HepG2 (cell line): ENCODE measurements around the gene RPF1. TPM values are rescaled to one million over a fixed set of nuclear protein-coding genes. Genes with fewer than 3 reads are reported as not detected.
"Not testable (repeated sequence)": the region's sequence is repeated elsewhere in the genome, so short reads cannot be mapped to it uniquely, and the experiment has no call there.

Experiments used
- ATAC-seq: fragments of 200-7000 bp; cut with Tn5 transposase; 3 replicates; pipeline ENCODE4 v1.9.1; 2020; ENCODE audit warnings: mild to moderate bottlenecking, moderate library complexity
- BruUV-seq: library from RNA; stranded (reverse); fragments of 400-500 nt; replicated peaks from 2 replicates; lab custom pipeline; 2021; lab: Mats Ljungman, UMichigan
- CTCF ChIA-PET: fragments of 300-600 bp; formaldehyde crosslinking; extraction: SDS; loops from one replicate; lab custom pipeline; 2021; ENCODE audit warnings: low total read pairs, inconsistent platforms, low intra/inter-chr PET ratio; lab: Yijun Ruan, JAX
- POLR2A ChIA-PET: fragments of 350-600 bp; sonication (Branson Sonifier 250); formaldehyde crosslinking; loops from one replicate; lab custom pipeline; 2020; ENCODE audit warnings: antibody characterized with exemption, inconsistent platforms; lab: Yijun Ruan, JAX
- DNase-seq: peaks from one replicate; pipeline ENCODE4 v3.0.0-alpha.2; 2015; ENCODE audit warnings: low spot score
- FAIRE-seq: peaks from 3 replicates; lab custom pipeline; 2011; peaks lifted over from hg19 to GRCh38; lab: Jason Lieb, UNC
- H2AFZ ChIP-seq: one replicate; pipeline ENCODE4 v1.6.1; 2011; ENCODE audit warnings: low read length, inconsistent platforms
- H3K27ac ChIP-seq: fragments of 300-600 bp; 3 replicates; pipeline ENCODE4 v1.8.0; 2011; ENCODE audit warnings: mixed run types, mild to moderate bottlenecking, mixed read lengths, low read length, inconsistent platforms; ENCODE audit not compliant: insufficient read depth; ENCODE audit errors: extremely low read length
- H3K27me3 ChIP-seq, 2 experiments: fragments of 200-600 bp in 1 of 2; 2 replicates in 1 of 2; 3 replicates in 1 of 2; pipeline versions ENCODE4 v1.6.0 to v1.8.0; 2011; ENCODE audit warnings: low read length in 2 of 2, mild to moderate bottlenecking in 2 of 2, moderate library complexity in 2 of 2, inconsistent platforms in 1 of 2; ENCODE audit not compliant: insufficient read depth in 2 of 2, control insufficient read depth in 1 of 2
- H3K36me3 ChIP-seq, 2 experiments: fragments of 200-600 bp in 1 of 2; replicated peaks in 1 of 2; 2 replicates in 1 of 2; 3 replicates in 1 of 2; pipeline versions ENCODE4 v1.5.1 to v1.8.0; 2011; ENCODE audit warnings: low read length in 2 of 2, inconsistent platforms in 1 of 2; ENCODE audit not compliant: insufficient read depth in 2 of 2, control insufficient read depth in 1 of 2
- H3K4me1 ChIP-seq: 2 replicates; pipeline ENCODE4 v1.5.1; 2012; ENCODE audit warnings: low read length, inconsistent platforms; ENCODE audit not compliant: insufficient read depth
- H3K4me2 ChIP-seq: 2 replicates; pipeline ENCODE4 v1.6.0; 2011; ENCODE audit warnings: low read depth, low read length, inconsistent platforms
- H3K4me3 ChIP-seq, 3 experiments: fragments of 200-600 bp in 1 of 3; sonication (generic), shearing (Covaris generic) in 1 of 3; replicated peaks in 1 of 3; 2 replicates each; pipeline ENCODE4 v1.5.1; 2011 to 2016; ENCODE audit warnings: low read length in 3 of 3, inconsistent platforms in 2 of 3, low read depth in 2 of 3, mild to moderate bottlenecking in 2 of 3, control low read depth in 1 of 3, mixed read lengths in 1 of 3; ENCODE audit not compliant: insufficient read depth in 1 of 3
- H3K79me2 ChIP-seq: one replicate; pipeline ENCODE4 v1.6.1; 2011; ENCODE audit warnings: low read length, inconsistent platforms; ENCODE audit not compliant: insufficient read depth
- H3K9ac ChIP-seq: 2 replicates; pipeline ENCODE4 v1.6.0; 2011; ENCODE audit warnings: mild to moderate bottlenecking, low read depth, low read length, inconsistent platforms; ENCODE audit not compliant: insufficient read depth
- H3K9me3 ChIP-seq: 2 replicates; pipeline ENCODE4 v1.5.1; 2012; ENCODE audit warnings: mild to moderate bottlenecking, low read length
- H4K20me1 ChIP-seq: 2 replicates; pipeline ENCODE4 v1.6.0; 2011; ENCODE audit warnings: inconsistent platforms, mild to moderate bottlenecking, low read length, moderate library complexity; ENCODE audit not compliant: insufficient read depth
- FOXA1 ChIP-seq, 2 experiments: fragments of 450-650 bp in 1 of 2; sonication (generic) in 1 of 2; formaldehyde crosslinking in 1 of 2; IDR thresholded peaks; 2 replicates each; pipeline versions ENCODE4 v1.4.0 to v1.6.1; 2016 to 2020; ENCODE audit warnings: missing genetic modification reagents in 1 of 2
- WGBS: methylation state at CpG from one replicate; pipeline ENCODE4 v1.1.6; 2017; ENCODE audit warnings: low lambda C conversion rate; 5-methylcytosine and 5-hydroxymethylcytosine counted together
- in situ Hi-C: cut with HindIII; loops from 2 replicates; pipeline ENCODE4 v1.10.0; 2017; ENCODE audit warnings: low pct_unique_long_range_greater_than_20kb; ENCODE audit not compliant: extremely low pct_ligation_motif_present
- intact Hi-C: fragments of 100-400 bp; cut with micrococcal nuclease; formaldehyde crosslinking; loops from one replicate; pipeline ENCODE4 v1.10.0; 2022; ENCODE audit not compliant: unreplicated experiment
- polyA plus RNA-seq, 8 experiments: library from polyadenylated mRNA; depleted of rRNA in 3 of 8; stranded (reverse) in 7 of 8; unstranded in 1 of 8; fragments of >200 nt; fragmentation: Illumina TruSeq in 4 of 8; extraction: Trizol in 4 of 8; gene quantifications; 2 replicates each; pipeline versions ENCODE4 v1.2.1 to v1.2.3, GENCODE V29; 2011 to 2016; ENCODE audit warnings: low read depth in 4 of 8, missing spikeins in 1 of 8, mixed read lengths in 1 of 8; ENCODE audit not compliant: insufficient read depth in 1 of 8
- total RNA-seq, 5 experiments: library from RNA; depleted of rRNA; stranded (reverse); fragments of >200 nt; fragmentation: Illumina TruSeq; extraction: Trizol; gene quantifications; 2 replicates each; pipeline ENCODE4 v1.2.3, GENCODE V29; 2016; ENCODE audit warnings: low read depth in 1 of 5

The RPF1 gene
- total and polyA plus RNA-seq, 2 of the 13 experiments (the other 11 are each of a cell fraction or from before 2014, with no cell fraction given): 23.0 to 39.0 TPM

DNA sequence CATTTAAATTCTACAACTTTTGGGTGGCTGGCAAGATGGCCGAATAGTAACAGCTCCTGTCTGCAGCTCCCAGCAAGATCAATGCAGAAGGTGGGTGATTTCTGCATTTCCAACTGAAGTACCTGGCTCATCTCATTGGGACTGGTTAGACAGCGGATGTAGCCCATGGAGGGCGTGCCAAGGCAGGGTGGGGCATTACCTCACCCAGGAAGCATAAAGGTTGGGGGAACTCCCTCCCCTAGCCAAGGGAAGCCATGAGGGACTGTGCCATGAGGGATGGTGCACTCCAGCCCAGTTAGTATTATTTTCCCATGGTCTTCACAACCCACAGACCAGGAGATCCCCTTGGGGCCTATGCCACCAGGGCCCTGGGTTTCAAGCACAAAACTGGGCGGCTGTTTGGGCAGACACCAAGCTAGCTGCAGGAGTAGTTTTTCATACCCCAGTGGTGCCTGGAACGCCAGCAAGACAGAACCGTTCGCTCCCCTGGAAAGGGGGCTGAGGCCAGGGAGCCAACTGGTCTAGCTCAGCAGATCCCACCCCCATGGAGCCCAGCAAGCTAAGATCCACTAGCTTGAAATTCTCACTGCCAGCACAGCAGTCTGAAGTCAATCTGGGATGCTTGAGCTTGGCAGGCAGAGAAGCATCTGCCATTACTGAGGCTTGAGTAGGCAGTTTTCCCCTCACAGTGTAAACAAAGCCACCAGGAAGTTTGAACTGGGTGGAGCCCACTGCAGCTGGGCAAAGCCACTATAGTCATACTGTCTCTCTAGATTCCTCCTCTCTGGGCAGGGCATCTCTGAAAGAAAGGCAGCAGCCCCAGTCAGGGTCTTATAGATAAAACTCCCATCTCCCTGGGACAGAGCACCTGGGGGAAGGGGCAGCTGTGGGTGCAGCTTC is 36.1 kb upstream of the RPF1 start:
- H3K4me2 ChIP-seq: 0 out of 2 replicates have a peak overlapping the region, but pooled peaks have one; percentile 39
- H3K9ac ChIP-seq; H3K36me3 ChIP-seq; FAIRE-seq; POLR2A ChIA-PET; H3K4me3 ChIP-seq; H3K9me3 ChIP-seq; DNase-seq; H3K27me3 ChIP-seq; H2AFZ ChIP-seq; H4K20me1 ChIP-seq; BruUV-seq; H3K27ac ChIP-seq; ATAC-seq; H3K4me1 ChIP-seq; H3K79me2 ChIP-seq; TF ChIP-seq FOXA1 (IDR thresholded peaks at IDR 0.05): not testable (repeated sequence)
- CTCF ChIA-PET: interaction anchor here (1.6 to 2.7 kb wide), 2 partner anchors 161 to 311 kb away, joined by 5 to 19 read pairs; no protein-coding TSS in a partner anchor
- in situ Hi-C loops (loop anchor here (5.0 kb wide), 1 partner anchor 159 kb away; no protein-coding TSS in a partner anchor), intact Hi-C loops (loop anchor here (1.0 to 5.0 kb wide), 3 partner anchors 99 to 329 kb away; no protein-coding TSS in a partner anchor)
- 0 out of 2 replicates have a peak, but pooled peaks have one; percentile 9 for TF ChIP-seq FOXA1 (CRISPR knock-in tag; IDR thresholded peaks at IDR 0.05)
- 40% methylated on average over 3 of the region's 7 CpGs for WGBS

DNA sequence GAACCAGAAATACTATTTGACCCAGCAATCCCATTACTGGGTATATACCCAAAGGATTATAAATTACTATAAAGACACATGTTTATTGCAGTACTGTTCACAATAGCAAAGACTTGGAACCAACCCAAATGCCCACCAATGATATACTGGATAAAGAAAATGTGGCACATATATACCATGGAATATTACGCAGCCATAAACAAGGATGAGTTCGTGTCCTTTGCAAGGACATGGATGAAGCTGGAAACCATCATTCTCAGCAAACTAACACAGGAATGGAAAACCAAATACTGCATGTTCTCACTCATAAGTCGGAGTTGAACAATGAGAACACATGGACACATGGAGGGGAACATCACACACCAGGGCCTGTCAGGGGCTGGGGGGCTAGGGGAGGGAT is 30.4 kb upstream of the RPF1 start:
- H3K79me2 ChIP-seq, H3K27ac ChIP-seq, H3K27me3 ChIP-seq, H3K36me3 ChIP-seq, H4K20me1 ChIP-seq, H3K4me3 ChIP-seq, H3K9me3 ChIP-seq, BruUV-seq, intact Hi-C loops, in situ Hi-C loops, ATAC-seq, CTCF ChIA-PET, H3K4me1 ChIP-seq, H3K9ac ChIP-seq, FAIRE-seq, DNase-seq, H2AFZ ChIP-seq, H3K4me2 ChIP-seq, POLR2A ChIA-PET: not testable (repeated sequence)
- 15% methylated on average over 3 of the region's 3 CpGs for WGBS
